UCSD-AML1 (cell line): ENCODE data around the gene PLOD1.
"Not testable (repeated sequence)": the region's sequence is repeated elsewhere in the genome, so short reads cannot be mapped to it uniquely, and the experiment has no call there.

Experiments used
- DNase-seq: peaks from one replicate; lab custom pipeline; 2025; ENCODE audit not compliant: unreplicated experiment; lab: John Stamatoyannopoulos, UW

PLOD1 gene

DNA sequence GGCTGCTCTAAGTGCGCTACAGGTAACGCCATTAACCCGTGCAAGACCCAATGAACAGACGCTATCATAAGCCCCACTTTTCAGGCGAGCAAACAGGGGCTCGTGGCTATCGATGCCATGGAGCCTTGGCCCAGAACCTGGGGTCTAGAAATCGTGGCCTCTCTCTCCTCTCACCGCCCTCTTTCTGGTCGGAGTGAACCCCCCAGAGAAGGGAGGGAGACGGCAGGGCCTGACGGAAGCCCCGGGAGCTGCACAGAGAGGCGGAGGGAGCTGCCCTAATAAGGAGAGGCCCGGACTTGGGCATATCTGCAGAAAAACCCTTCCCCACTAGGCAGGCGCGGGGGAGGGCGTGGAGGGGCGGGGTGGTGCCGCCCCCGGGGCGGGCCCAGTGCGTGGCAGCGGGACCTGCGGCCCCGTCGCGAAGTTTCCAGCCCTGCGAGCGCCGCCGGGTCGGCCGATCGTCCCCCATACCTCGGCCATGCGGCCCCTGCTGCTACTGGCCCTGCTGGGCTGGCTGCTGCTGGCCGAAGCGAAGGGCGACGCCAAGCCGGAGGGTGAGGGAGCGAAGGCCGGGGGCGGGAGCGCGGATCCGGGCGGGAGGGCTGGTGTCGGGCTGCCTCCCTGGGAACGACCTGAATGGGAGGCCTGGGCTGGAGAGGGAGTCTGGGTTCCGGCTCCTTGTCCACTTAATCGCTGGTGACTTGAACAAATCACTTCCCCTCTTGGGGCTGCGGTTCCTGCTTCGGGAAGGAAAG, at the start of gene PLOD1:
TSS of gene PLOD1 (plus strand) at position 416 of the 755 bp plus-strand sequence. CDS start at position 479, 63 bp downstream.
- peak; percentile 94 for DNase-seq

DNA sequence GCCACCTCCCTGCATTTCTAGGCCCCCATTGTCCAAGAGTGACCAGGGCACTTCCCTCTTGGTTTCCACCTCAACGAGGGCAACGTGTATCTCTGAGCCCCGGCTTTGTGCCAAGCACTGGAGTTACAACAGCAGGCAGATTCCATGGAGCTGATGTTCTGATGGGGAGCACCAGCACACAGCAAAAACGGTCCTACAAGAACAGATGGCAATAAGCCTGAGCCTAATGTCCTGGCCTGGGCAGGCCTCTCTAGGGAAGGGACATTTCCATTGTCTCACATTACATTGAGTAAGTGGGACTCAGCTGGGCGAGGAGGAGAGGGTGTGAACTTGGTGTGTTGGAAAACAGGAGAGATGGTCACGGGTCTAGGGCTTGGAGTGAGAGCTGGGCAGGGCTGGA, 48.6 kb upstream of the PLOD1 start:
- no peak for DNase-seq

DNA sequence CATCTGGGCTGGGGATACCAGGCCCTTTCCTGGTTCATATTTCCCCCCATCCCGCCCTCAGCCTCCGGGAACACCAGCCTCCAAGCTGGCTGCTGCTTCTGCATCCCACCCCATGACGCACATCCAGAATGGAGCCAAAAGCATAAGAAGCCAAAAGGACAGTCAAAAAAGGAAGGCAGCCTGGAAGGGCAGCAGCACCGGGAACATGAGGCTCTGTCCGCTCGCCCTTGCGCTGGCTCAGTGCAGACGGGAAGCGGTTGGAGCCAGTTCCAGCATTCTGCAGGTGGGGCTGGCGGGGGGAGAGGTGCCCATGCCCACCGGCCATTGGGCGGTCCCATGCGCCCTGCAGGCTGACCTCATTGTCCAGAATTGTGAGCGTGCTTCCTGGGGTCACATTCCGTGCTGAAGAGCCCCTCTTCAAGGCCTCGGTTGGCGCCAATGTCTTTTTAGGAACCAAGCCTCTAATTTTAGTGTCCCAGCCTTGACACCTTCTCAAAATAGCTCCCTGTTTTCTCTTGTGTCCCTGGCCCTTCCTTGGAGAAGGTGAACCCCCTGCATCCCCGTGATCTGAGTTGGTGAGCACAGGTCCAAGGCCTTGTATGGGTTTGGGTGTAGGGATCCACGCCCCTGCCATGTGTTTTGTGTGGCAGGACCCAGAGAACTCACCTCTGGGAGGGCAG, 47.4 kb upstream of the PLOD1 start:
- DNase-seq: no peak

- DNase-seq: no peak
Observed at GRCh38 chr1:11887666-11888007, 46.9 kb upstream of the PLOD1 start.

GRCh38 chr1:11888206-11888876, 46.2 kb upstream of the PLOD1 start:
- no peak for DNase-seq

- no peak for DNase-seq
Observed at GRCh38 chr1:11888877-11889208, 45.7 kb upstream of the PLOD1 start.

- no peak for DNase-seq
Observed at GRCh38 chr1:11891433-11892186, 42.9 kb upstream of the PLOD1 start.

GRCh38 chr1:11893907-11894251, 40.6 kb upstream of the PLOD1 start:
- peak; percentile 50 for DNase-seq

DNA sequence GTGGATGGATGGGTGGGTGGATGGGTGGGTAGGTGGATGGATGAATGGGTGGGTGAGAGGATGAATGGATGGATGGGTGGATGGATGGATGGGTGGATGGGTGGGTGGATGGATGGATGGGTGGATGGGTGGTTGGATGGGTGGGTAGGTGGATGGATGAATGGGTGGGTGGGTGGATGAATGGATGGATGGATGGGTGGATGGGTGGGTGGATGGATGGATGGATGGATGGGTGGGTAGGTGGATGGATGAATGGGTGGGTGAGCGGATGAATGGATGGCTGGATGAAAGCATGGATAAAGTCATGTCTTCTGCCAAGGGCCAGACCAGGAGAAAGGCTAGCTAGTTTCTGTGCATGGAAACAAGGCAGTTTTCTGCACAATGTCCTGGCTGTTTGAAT, 40.0 kb upstream of the PLOD1 start:
- not testable (repeated sequence) for DNase-seq

GRCh38 chr1:11898086-11898785, 36.3 kb upstream of the PLOD1 start:
- no peak for DNase-seq

DNA sequence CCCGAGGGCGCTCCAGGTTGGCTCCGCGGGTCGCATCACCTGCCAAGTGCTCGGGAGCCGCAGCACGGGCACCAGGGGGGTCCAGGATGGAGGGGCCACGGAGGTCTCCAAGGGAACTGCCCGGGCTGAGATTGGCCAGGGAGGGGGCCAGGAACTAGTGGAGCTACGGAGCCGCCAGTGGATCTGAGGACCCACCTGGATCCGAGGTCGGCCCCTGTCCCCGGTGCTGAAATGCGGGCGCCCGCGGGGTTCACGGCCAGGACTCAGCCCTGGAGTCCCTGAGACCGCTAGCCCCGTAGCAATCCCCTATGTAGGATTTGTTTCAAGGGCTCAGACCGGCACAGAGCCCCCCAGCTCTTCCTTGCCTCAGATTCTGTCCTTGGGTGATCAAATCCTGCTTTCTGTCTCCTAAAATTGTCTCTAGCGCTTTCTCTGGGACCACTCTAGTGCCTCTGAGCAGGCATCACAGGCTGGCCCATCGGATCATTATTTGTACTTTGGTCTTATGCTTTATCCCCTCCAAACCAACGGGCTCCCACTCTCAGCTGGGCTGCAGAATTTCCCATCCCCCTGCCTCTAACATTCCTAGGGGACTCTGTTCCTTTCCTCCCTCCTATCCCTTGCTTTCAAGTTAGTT, 35.6 kb upstream of the PLOD1 start:
- DNase-seq: no peak

GRCh38 chr1:11901446-11901845, 33.1 kb upstream of the PLOD1 start:
- not testable (repeated sequence) for DNase-seq

DNA sequence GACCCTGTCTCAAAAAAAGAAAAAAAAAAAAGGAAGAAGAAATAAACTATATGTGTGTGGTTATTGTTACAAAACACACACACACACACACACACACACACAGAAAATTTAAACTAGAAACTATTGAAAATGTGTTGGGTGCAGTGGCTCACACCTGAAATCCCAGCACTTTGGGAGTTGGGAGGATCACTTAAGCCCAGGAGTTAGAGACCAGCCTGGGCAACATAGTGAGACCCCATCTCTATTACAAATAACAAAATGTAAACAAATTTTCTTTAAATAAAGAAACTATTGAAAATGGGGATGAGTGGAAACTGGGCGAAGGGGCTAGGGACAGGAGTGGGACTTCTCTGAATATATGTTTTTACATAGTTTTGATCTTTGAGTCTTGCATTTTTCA, 31.3 kb upstream of the PLOD1 start:
- no peak for DNase-seq

DNA sequence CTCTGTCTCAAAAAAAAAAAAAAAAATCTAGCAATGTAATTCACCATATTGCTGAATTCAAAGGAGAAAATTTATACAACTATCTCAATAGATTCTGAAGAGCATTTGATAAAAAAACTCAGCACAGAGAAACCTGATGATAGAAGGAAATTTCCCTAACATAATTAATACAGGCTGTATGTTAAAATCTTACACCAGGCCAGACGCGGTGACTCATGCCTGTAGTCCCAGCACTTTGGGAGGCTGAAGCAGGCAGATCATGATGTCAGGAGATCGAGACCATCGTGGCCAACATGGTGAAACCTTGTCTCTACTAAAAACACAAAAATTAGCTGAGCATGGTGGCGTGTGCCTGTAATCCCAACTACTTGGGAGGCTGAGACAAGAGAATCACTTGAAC, 30.4 kb upstream of the PLOD1 start:
- not testable (repeated sequence) for DNase-seq

DNA sequence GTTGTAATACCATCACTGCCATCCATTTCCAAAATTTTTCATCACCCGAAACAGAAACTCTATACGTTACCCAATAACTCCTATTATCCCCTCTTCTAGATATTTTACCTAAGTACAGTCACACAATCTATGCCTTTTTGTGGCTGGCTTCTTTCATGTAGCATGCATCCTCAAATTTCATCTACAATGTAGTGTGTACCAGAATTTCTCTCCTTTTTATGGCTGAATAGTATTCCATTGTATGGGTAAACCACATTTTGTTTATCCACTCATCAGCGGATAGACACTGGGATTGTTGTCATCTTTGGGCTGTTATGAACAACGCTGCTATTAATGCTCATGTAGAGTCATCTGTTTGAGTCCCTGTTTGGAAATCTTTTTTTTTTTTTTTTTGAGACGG, 29.5 kb upstream of the PLOD1 start:
- no peak for DNase-seq

DNA sequence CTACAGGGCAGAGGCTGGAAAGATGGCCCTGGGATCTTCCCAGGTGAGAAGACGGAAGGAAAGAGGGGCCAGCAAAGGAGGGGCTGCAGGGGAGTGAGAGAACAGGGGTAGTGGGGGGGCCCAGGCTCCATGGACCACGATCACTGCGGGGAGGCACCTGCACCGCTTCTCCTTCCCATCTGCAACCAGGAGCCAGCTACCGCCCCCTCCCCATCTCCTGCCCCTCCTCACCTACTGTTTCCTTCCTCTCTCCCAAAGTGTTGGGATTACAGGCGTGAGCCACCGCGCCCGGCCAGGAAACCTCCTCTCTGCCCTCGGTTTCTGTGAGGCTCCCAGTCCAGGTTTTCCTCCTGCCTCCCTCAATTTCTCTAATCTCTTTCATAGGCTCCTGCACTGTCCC, 27.6 kb upstream of the PLOD1 start:
- no peak for DNase-seq

DNA sequence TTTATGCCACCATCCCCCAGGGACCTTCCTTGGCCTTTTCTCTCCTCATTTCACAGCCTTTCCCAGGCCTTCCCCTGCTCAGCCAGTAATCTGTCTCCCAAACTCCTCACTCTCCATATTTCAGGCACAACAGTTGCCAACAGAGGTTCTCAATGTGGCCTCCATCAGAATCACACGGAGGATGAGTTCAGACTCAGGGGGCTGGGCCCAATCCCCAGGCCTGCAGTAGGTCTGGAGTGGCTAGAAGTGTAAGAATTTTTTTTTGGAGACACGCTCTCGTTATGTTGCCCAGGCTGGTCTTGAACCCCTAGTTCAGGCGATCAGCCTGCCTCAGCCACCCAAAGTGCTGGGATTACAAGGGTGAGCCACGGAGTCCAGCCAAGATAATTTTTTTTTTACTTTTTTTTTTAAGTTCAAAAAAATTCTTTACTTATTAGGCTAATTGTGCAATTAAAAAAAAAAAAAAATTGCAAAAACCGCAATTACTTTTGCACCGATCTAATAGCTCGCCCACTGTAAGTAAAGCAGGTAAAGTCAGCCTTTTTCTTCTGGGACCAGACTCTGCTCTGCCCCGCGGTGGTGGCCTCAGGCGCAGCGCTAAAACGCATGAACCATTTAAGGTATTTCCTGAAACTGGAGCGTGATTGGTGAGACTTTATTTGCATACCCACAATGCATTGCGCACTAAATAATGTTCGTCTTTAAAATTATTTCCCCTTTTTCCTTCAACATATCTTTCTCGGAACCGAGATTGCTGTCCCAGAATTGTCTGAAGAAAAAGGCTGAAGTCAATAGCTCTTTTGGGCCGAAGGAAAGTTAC, 27.0 kb upstream of the PLOD1 start:
- DNase-seq: peak; percentile 89

- DNase-seq: peak; percentile 83
Observed at GRCh38 chr1:11908095-11908675, 26.3 kb upstream of the PLOD1 start.

- DNase-seq: not testable (repeated sequence)
Observed at GRCh38 chr1:11910914-11911228, 23.6 kb upstream of the PLOD1 start.

- DNase-seq: no peak
Observed at GRCh38 chr1:11912000-11912399, 22.5 kb upstream of the PLOD1 start.
